ENCODE data around the gene ZNF200.

DNA sequence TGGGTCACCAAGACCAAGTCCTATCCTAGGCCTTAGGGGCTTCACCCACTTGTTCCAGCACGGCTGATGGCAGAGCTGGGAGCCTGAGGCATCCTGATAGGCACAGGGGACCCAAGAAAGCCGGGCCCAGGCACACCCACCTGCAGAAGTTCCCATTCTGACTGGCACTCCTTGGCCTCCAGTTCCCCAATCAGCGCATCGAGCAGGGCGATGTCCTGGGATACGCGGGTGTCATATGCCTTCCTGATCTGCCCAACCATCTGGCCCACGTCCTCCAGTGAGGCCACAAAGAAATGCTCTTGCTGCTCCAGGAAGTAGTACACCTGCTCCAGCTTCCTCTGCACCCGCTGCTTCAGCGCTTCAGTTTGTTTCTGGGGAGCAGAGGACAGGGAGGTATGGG is 11.9 kb upstream of the ZNF200 start:
- TF ChIP-seq EZH2 (IDR thresholded peaks at IDR 0.05; ENCODE audit: borderline replicate concordance, low read depth, low read length, severe bottlenecking): no peak
- no peak for TF ChIP-seq POLR2A (IDR thresholded peaks at IDR 0.05; ENCODE audit: low read depth, low read length)
- TF ChIP-seq, protein P1, sequence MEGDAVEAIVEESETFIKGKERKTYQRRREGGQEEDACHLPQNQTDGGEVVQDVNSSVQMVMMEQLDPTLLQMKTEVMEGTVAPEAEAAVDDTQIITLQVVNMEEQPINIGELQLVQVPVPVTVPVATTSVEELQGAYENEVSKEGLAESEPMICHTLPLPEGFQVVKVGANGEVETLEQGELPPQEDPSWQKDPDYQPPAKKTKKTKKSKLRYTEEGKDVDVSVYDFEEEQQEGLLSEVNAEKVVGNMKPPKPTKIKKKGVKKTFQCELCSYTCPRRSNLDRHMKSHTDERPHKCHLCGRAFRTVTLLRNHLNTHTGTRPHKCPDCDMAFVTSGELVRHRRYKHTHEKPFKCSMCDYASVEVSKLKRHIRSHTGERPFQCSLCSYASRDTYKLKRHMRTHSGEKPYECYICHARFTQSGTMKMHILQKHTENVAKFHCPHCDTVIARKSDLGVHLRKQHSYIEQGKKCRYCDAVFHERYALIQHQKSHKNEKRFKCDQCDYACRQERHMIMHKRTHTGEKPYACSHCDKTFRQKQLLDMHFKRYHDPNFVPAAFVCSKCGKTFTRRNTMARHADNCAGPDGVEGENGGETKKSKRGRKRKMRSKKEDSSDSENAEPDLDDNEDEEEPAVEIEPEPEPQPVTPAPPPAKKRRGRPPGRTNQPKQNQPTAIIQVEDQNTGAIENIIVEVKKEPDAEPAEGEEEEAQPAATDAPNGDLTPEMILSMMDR (IDR thresholded peaks at IDR 0.05; ENCODE audit: extremely low read depth in 1 of 2, insufficient read depth in 1 of 2, low read depth in 1 of 2, low read length in 2 of 2): no peak
- TF ChIP-seq POLR2AphosphoS5 (IDR thresholded peaks at IDR 0.05; ENCODE audit: insufficient read depth, low read depth, low read length): no peak

Measured in endothelial cell of umbilical vein (primary cell).